ENCODE data around the gene RAE1.

Gene RAE1

GRCh38 chr20:57372581-57373350, 21.7 kb downstream of the RAE1 start:
- Mint-ChIP-seq H3K27me3 (ENCODE audit: low read depth) (no peaks in the 10 kb centered on the region), H3K4me3 (no peak overlapping the region), H3K27ac (no peak overlapping the region), H3K4me1 (no peaks in the 10 kb centered on the region), H3K36me3 (ENCODE audit: low read depth) (peaks cover 82% of the 10 kb centered on the region), H3K9me3 (no peaks in the 10 kb centered on the region)
- TF ChIP-seq CTCF (IDR thresholded peaks at IDR 0.05; ENCODE audit: unreplicated experiment in 3 of 3): no peak

DNA sequence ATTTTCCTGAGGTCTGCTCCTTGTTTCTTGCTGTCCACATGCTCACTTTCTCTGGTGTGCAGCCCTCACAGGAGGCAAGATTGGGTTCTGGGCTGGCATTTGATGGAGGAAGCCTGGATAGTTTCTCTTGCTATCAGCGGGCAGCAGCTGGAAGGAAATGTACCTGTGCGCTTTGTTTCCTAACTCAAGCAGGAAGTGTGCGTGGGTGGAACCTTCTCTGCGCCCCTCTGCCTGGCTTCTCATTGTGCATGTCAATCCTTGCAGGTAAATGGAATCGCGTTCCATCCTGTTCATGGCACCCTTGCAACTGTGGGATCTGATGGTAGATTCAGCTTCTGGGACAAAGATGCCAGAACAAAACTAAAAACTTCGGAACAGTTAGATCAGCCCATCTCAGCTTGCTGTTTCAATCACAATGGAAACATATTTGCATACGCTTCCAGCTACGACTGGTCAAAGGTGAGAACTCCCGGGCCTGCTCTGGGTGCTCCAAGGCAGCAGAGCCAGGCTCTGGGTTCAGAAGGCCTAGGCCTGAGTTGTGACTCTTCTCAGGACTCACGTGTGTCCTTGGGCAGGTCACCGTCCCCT, 23.4 kb downstream of the RAE1 start:
- Mint-ChIP-seq H3K36me3 (ENCODE audit: low read depth) (peaks cover 79% of the 10 kb centered on the region), H3K27ac (no peak overlapping the region), H3K27me3 (ENCODE audit: low read depth) (no peaks in the 10 kb centered on the region), H3K4me1 (no peaks in the 10 kb centered on the region), H3K4me3 (no peak overlapping the region), H3K9me3 (no peaks in the 10 kb centered on the region)
- no peak for TF ChIP-seq CTCF (IDR thresholded peaks at IDR 0.05; ENCODE audit: unreplicated experiment in 3 of 3)

- no peaks in the 10 kb centered on the region for H3K27me3 Mint-ChIP-seq (ENCODE audit: low read depth)
- no peak overlapping the region for H3K4me3 Mint-ChIP-seq
These were observed 24.0 kb downstream of the RAE1 start for GRCh38 chr20:57374931-57375651.

GRCh38 chr20:57375652-57376230, 24.7 kb downstream of the RAE1 start:
- no peak for TF ChIP-seq CTCF (IDR thresholded peaks at IDR 0.05; ENCODE audit: unreplicated experiment in 3 of 3)
- Mint-ChIP-seq H3K36me3 (ENCODE audit: low read depth) (peaks cover 69% of the 10 kb centered on the region), H3K9me3 (no peaks in the 10 kb centered on the region), H3K4me1 (no peaks in the 10 kb centered on the region), H3K4me3 (no peak overlapping the region), H3K27me3 (ENCODE audit: low read depth) (no peaks in the 10 kb centered on the region), H3K27ac (no peak overlapping the region)

More at GRCh38 chr20:57374931-57375651, 24.0 kb downstream of the RAE1 start:
- peaks cover 75% of the 10 kb centered on the region for H3K36me3 Mint-ChIP-seq (ENCODE audit: low read depth)
- TF ChIP-seq CTCF (IDR thresholded peaks at IDR 0.05; ENCODE audit: unreplicated experiment in 3 of 3): no peak
- H3K4me1 Mint-ChIP-seq: no peaks in the 10 kb centered on the region
- H3K9me3 Mint-ChIP-seq: no peaks in the 10 kb centered on the region
- H3K27ac Mint-ChIP-seq: no peak overlapping the region

GRCh38 chr20:57377350-57377749, 26.3 kb downstream of the RAE1 start:
- no peak for TF ChIP-seq CTCF (IDR thresholded peaks at IDR 0.05; ENCODE audit: unreplicated experiment in 3 of 3)
- H3K27me3 Mint-ChIP-seq (ENCODE audit: low read depth): no peaks in the 10 kb centered on the region
- no peak overlapping the region for H3K4me3 Mint-ChIP-seq
- H3K9me3 Mint-ChIP-seq: no peaks in the 10 kb centered on the region
- peaks cover 59% of the 10 kb centered on the region for H3K36me3 Mint-ChIP-seq (ENCODE audit: low read depth)
- H3K4me1 Mint-ChIP-seq: no peaks in the 10 kb centered on the region
- H3K27ac Mint-ChIP-seq: no peak overlapping the region

Measured in nephron (organoid).